MCF 10A (cell line): ENCODE measurements around the gene OR5H2. TPM values are rescaled to one million over a fixed set of nuclear protein-coding genes. Genes with fewer than 3 reads are reported as not detected.

Experiments used
- Bru-seq: library from RNA; stranded (reverse); fragments of 400-500 nt; gene quantifications from one replicate; lab custom pipeline; 2021; lab: Mats Ljungman, UMichigan
- BruChase-seq, 2 experiments: library from RNA; stranded (reverse); fragments of 400-500 nt; gene quantifications; one replicate each; lab custom pipeline; 2021; lab: Mats Ljungman, UMichigan
- BruUV-seq: library from RNA; stranded (reverse); fragments of 400-500 nt; replicated peaks from 2 replicates; lab custom pipeline; 2021; lab: Mats Ljungman, UMichigan
- CTCF ChIA-PET: fragments of 300-600 bp; sonication (Branson Sonifier 250); formaldehyde crosslinking; extraction: SDS; loops from one replicate; lab custom pipeline; 2021; ENCODE audit warnings: antibody characterized with exemption, inconsistent platforms; lab: Yijun Ruan, JAX
- POLR2A ChIA-PET: fragments of 300-600, 350-650 bp; sonication (Branson Sonifier 250); formaldehyde crosslinking; extraction: SDS; loops from one replicate; lab custom pipeline; 2020; ENCODE audit warnings: antibody characterized with exemption, inconsistent platforms; lab: Yijun Ruan, JAX
- DNase-seq: peaks from one replicate; pipeline ENCODE4 v3.0.0-alpha.2; 2018; ENCODE audit not compliant: unreplicated experiment
- H3K27ac Mint-ChIP-seq: one replicate; pipeline ENCODE4 v1.8.0; 2022; ENCODE audit warnings: mild to moderate bottlenecking, low read depth, mixed read lengths; ENCODE audit not compliant: unreplicated experiment
- H3K27me3 Mint-ChIP-seq: one replicate; pipeline ENCODE4 v1.8.0; 2022; ENCODE audit warnings: mixed read lengths; ENCODE audit not compliant: insufficient read depth, unreplicated experiment
- H3K36me3 Mint-ChIP-seq: one replicate; pipeline ENCODE4 v1.8.0; 2022; ENCODE audit warnings: mild to moderate bottlenecking, moderate library complexity, mixed read lengths; ENCODE audit not compliant: insufficient read depth, unreplicated experiment
- H3K4me1 Mint-ChIP-seq: one replicate; pipeline ENCODE4 v1.8.0; 2022; ENCODE audit warnings: mixed read lengths; ENCODE audit not compliant: insufficient read depth, unreplicated experiment
- H3K4me3 Mint-ChIP-seq: one replicate; pipeline ENCODE4 v1.8.0; 2022; ENCODE audit warnings: mild to moderate bottlenecking, moderate library complexity, mixed read lengths; ENCODE audit not compliant: unreplicated experiment
- H3K9me3 Mint-ChIP-seq: one replicate; pipeline ENCODE4 v1.8.0; 2022; ENCODE audit warnings: mixed read lengths; ENCODE audit not compliant: unreplicated experiment
- CTCF ChIP-seq: fragments of 200-600 bp; IDR thresholded peaks from one replicate; pipeline ENCODE4 v1.8.0; 2022; ENCODE audit warnings: antibody characterized with exemption, mild to moderate bottlenecking; ENCODE audit not compliant: unreplicated experiment
- intact Hi-C: fragments of 100-400 bp; cut with micrococcal nuclease; formaldehyde crosslinking; loops from 2 replicates; pipeline ENCODE4 v1.14.1; 2022
- long read RNA-seq: library from polyadenylated mRNA; stranded (forward); transcript quantifications from one replicate; pipeline ENCODE4 v2.0.0, GENCODE V29; 2022
- total RNA-seq: library from RNA; stranded (reverse); gene quantifications from 2 replicates; pipeline ENCODE4 v1.2.3, GENCODE V29; 2022

The OR5H2 gene
- total RNA-seq: not detected in 2 replicates
- not detected for Bru-seq, nascent RNA
- not detected for BruChase-seq, experiment 1, labeled RNA remaining after a 6-hour chase
- not detected for BruChase-seq, experiment 2, labeled RNA remaining after a 2-hour chase
- long read RNA-seq: 0 reads

- intact Hi-C loops: no loop called here
- H3K9me3 Mint-ChIP-seq: no peaks in the 10 kb centered on the region
- no TSS peak for BruUV-seq
- DNase-seq: no peak
- H3K27ac Mint-ChIP-seq: no peak within 1 kb of the TSS
- no peaks in the 10 kb centered on the region for H3K4me1 Mint-ChIP-seq
- no peak within 1 kb of the TSS for H3K4me3 Mint-ChIP-seq
- ChIA-PET POLR2A (interaction anchor here (0.6 kb wide), 1 partner anchor 88 kb away, joined by 3 read pairs; no protein-coding TSS in a partner anchor), CTCF (no interaction called here)
- no peak for TF ChIP-seq CTCF
- H3K27me3 Mint-ChIP-seq: peaks cover 87% of the 10 kb centered on the region
- H3K36me3 Mint-ChIP-seq: no peaks in the 10 kb centered on the region
Measured at GRCh38 chr3:98282205-98282604, at the start of gene OR5H2. Gene OR5H2, plus strand, starts transcription at chr3:98282505. Its CDS starts 398 bp downstream, at chr3:98282903.

GRCh38 chr3:98233468-98233867 is 48.8 kb upstream of the OR5H2 start:
- Mint-ChIP-seq H3K36me3 (no peaks in the 10 kb centered on the region), H3K9me3 (no peaks in the 10 kb centered on the region), H3K27ac (no peak overlapping the region), H3K4me1 (no peaks in the 10 kb centered on the region), H3K27me3 (peaks cover 73% of the 10 kb centered on the region), H3K4me3 (no peak overlapping the region)
- DNase-seq: no peak
- ChIA-PET POLR2A (no interaction called here), CTCF (interaction anchor here (1.2 kb wide), 1 partner anchor 95 kb away, joined by 3 read pairs; no protein-coding TSS in a partner anchor)
- intact Hi-C loops: no loop called here
- no peak for TF ChIP-seq CTCF
- no TSS peak for BruUV-seq

- BruUV-seq: no TSS peak
- no peak for DNase-seq
- TF ChIP-seq CTCF: no peak
- peaks cover 8% of the 10 kb centered on the region for H3K9me3 Mint-ChIP-seq
- H3K4me3 Mint-ChIP-seq: no peak overlapping the region
- no peak overlapping the region for H3K27ac Mint-ChIP-seq
- no peaks in the 10 kb centered on the region for H3K36me3 Mint-ChIP-seq
- intact Hi-C loops: no loop called here
- peaks cover 50% of the 10 kb centered on the region for H3K27me3 Mint-ChIP-seq
- CTCF ChIA-PET: interaction anchor here (0.7 to 0.8 kb wide), 2 partner anchors 20 to 155 kb away, joined by 3 read pairs; no protein-coding TSS in a partner anchor
- no peaks in the 10 kb centered on the region for H3K4me1 Mint-ChIP-seq
- POLR2A ChIA-PET: no interaction called here
Measured at GRCh38 chr3:98240131-98240530, 42.2 kb upstream of the OR5H2 start.

- intact Hi-C loops: no loop called here
- BruUV-seq: no TSS peak
- ChIA-PET POLR2A (no interaction called here), CTCF (interaction anchor here (0.9 kb wide), 1 partner anchor 17 kb away, joined by 5 read pairs; no protein-coding TSS in a partner anchor)
- DNase-seq: no peak
- Mint-ChIP-seq H3K36me3 (no peaks in the 10 kb centered on the region), H3K4me3 (no peak overlapping the region), H3K27ac (no peak overlapping the region), H3K4me1 (no peaks in the 10 kb centered on the region), H3K27me3 (peaks cover 46% of the 10 kb centered on the region), H3K9me3 (peaks cover 11% of the 10 kb centered on the region)
- no peak for TF ChIP-seq CTCF
Measured at GRCh38 chr3:98242155-98242554, 40.1 kb upstream of the OR5H2 start.
